HuH-7.5 (cell line): Measurements from ENCODE around the gene SERPINF2.
A peak's percentile ranks its signal among the peaks of the same experiment; 100 is the strongest.
"Not testable (repeated sequence)": the region's sequence is repeated elsewhere in the genome, so short reads cannot be mapped to it uniquely, and the experiment has no call there.

Source experiments
- DNase-seq: peaks from one replicate; pipeline ENCODE4 v3.0.0; 2011; ENCODE audit warnings: low spot score

The SERPINF2 gene

DNA sequence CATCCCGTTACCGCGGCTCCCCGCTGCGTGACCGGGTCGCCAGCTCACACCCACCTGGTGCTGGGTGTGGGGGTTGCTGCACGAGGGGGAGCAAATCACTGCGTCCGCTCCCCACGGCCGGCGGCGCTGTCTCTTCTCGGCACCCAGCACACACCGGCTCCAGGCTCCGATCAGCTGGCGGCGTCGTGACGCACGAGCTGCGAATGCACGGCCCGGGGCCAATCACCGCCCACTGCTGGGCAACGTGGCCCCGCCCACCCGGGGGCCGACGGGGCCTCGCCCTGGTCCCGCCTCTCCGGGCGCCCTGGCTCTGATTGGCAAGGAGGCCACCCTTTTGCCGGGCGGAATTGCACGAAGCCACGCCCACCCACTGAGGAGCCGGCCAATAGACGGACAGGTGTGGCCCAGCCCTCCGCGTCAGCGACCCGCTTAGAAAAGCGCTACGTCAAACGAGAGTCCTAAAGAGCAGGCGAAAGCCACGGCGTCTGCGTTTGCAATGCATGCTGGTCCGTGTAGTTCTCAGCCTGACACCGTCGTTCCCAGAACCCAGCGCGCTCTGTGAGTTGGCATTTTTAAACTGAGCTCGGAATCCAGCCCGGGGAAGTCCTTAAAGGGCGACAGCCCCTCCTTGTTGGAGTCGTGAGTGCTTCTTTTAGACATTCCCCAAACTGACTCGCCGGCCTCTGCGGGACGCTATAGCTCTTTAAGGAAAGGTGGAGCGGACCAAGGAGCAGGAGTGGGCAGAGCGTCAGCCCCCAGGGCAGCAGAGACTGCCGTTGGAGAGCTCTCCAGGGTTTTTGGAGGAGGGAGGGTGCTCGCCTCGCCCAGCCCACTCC is 26.4 kb upstream of the SERPINF2 start:
- peak; percentile 95 for DNase-seq

DNA sequence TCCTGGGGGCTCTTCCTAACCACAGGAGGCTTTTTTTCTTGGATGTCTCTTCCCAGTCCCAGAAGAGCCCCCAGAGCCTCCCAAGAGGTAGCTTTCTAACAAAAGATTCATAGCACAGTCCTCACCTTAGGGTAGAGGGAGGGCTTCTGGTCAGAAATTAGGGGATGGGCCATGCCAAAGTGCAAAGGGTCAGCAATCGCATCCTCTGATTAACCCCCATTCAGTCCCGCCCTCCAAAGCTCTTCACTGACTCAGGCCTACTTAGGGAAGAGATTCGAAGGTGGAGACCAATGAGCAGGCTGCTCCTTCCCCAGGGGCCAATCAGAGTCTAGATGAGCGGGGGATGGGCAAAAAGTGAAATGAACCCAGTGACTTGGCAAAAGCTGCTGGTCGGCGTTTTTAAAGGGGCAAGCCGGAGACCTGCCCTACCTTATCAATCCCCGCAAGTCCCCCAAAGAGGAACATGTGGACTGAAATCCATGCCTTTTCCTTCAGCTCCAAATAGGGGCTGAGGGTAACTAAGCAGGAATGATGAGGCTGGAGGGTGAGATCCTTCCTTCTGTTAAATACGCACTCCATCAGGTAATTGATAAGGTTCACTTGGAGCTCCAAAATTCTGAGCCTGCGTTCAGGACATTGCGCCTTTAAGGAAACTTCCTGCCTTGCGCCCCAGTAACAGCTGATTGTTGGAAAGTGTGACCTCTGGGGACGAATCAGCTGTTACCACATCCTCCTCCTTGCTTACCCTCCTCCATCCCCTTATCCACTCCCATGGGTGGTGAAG is 25.6 kb upstream of the SERPINF2 start:
- peak; percentile 97 for DNase-seq

DNA sequence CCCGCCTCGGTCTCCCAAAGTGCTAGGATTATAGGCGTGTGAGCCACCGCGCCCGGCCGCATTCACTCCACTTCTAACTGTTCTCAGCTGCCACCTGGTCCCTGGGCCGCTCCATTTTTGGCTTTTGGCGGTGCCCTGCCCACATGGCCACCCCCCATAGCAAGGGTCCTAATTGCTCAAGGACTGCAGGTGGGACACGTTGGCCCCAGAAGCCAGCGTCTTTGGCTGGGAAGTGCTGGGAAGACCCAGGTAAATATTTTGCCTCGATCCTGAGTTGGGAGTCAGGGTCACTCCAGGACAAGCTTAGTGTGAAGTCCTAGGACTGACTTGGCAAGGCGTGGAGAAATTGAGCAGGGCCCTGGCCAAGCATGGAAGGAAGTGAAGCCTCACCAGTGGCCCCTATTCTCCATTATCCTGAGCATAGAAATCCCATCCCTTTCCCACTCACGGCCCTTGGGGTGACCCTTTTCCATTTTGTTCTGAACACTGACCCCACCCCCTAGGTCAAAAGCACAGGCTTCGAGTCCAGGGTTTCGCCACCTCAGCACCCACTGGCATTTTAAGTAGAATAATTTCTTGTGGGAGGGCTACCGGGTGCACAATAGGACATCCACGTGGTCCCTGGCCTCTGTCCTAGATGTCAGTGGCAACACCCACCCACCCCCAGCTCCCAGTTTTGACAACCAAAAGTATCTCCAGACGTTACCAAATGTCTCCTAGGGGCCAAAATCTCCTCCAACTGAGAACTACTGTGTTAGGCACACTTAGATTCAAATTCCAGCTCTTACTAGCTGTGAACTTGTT is 24.1 kb upstream of the SERPINF2 start:
- DNase-seq, result no peak

DNA sequence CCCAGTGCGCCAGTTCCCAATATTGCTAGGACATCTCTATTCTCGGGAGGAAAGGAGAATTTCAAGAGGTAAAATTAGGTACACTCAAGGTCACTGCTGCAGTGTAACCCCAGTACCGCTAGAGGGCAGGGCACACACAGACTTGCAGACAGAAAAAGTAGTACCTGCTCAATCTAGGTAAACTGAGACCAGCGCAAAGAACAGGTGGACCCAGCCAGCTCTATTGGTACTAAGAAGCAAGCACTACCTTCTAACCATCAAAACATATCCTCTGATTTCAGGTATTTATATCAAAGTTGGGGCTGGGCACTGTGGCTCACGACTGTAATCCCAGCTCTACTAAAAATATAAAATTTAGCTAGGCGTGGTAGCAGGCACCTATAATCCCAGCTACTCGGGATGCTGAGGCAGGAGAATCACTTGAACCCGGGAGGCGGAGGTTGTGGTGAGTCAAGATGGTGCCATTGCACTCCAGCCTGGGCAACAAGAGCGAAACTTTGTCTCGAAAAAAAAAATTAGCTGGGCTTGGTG is 21.8 kb upstream of the SERPINF2 start:
- peak; percentile 49 for DNase-seq

DNA sequence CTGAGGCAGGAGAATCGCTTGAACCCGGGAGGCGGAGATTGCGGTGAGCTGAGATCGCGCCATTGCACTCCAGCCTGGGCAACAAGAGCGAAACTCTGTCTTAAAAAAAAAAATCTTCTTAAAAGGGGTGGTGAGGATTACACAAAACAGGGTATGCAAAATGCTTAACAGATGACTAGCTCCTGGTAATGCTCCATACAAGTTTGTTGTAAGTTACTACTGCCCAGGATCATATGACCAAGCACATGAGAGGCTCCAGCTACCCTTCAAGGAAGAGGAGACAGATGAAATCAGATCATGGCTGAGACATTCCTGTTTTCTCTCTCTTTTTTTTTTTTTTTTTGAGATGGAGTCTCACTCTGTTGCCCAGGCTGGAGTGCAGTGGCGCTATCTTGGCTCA is 20.6 kb upstream of the SERPINF2 start:
- not testable (repeated sequence) for DNase-seq

DNA sequence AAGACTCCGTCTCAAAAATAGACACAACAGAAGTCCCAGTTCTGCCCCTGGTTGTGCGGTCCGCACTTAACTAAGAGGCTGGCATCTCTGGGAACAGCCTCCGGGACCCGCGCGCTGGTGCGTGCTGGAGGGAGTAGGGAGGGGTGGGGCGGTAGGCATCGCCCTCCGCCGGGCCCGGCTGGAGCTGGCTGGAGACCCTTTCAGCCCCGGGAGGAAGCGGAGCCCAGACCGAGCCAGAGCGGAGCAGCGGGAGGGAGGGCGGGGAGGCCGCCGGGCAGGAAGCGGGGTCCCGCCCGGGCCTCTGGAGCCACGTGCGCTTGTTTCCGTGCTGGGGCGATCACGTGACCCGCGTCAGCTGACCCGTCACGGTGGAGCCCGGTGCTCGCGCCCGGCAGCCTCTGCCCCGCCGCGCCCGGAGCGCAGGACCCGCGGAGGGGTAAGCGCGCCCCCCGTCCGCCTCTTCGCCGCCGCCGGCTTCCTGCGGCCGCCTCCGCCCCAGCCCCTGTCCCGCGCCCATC is 18.3 kb upstream of the SERPINF2 start, which contains the start of gene WDR81:
Gene WDR81 (plus strand): TSS at position 354 of the 518 bp plus-strand sequence. CDS start 256 bp downstream, outside the sequence.
- peak; percentile 82 for DNase-seq

DNA sequence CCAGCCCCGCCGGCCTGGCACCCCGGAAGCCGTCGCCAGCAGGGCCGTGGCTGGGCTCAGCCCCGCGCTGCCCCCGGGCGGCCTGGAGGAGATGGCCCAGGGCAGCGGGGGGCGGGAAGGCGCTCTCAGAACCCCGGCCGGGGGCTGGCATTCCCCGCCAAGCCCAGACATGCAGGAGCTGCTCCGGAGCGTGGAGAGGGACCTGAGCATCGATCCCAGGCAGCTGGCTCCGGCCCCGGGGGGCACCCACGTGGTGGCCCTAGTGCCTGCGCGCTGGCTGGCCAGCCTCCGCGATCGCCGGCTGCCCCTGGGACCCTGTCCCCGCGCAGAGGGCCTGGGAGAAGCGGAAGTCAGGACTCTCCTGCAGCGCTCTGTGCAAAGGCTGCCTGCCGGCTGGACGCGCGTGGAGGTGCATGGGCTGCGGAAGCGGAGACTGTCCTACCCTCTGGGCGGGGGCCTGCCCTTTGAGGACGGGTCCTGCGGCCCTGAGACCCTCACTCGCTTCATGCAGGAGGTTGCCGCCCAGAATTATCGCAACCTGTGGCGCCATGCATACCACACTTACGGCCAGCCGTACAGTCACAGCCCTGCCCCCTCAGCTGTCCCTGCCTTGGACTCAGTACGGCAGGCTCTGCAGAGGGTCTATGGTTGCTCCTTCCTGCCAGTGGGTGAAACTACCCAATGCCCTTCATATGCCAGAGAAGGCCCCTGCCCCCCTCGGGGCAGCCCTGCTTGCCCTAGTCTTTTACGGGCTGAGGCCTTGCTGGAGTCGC is 17.6 kb upstream of the SERPINF2 start:
- peak; percentile 52 for DNase-seq

DNA sequence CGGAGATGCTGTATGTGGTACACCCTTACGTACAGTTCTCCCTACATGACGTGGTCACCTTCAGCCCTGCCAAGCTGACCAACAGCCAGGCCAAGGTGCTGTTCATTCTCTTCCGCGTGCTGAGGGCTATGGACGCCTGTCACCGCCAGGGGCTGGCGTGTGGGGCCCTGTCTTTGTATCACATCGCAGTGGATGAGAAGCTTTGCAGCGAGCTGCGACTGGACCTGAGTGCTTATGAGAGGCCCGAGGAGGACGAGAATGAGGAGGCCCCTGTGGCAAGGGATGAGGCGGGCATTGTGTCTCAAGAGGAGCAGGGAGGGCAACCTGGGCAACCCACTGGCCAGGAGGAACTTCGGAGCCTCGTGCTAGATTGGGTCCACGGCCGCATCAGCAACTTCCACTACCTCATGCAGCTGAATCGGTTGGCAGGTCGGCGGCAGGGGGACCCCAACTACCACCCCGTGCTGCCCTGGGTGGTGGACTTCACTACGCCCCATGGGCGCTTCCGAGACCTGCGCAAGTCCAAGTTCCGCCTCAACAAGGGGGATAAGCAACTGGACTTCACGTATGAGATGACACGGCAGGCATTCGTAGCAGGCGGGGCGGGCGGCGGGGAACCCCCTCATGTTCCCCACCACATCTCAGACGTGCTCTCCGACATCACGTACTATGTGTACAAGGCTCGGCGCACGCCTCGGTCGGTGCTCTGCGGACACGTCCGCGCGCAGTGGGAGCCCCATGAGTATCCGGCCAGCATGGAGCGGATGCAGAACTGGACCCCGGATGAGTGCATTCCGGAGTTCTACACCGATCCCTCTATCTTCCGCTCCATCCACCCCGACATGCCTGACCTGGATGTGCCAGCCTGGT is 16.8 kb upstream of the SERPINF2 start:
- DNase-seq, result no peak

DNA sequence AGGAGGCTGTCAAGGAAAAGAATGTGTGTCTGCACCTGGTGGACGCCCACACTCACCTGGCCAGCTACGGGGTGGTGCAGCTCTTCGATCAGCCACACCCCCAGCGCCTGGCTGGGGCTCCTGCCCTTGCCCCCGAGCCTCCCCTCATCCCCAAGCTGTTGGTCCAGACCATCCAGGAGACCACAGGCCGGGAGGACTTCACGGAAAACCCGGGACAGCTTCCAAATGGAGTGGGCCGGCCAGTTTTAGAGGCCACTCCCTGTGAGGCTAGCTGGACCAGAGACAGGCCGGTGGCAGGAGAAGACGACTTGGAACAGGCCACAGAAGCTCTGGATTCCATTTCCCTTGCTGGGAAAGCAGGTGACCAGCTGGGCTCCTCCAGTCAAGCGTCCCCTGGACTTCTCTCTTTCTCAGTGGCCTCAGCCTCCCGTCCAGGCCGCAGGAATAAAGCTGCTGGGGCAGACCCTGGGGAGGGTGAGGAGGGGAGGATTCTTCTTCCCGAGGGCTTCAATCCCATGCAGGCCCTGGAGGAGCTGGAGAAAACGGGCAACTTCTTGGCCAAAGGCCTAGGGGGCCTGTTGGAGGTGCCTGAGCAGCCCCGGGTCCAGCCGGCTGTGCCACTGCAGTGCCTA is 15.9 kb upstream of the SERPINF2 start:
- no peak for DNase-seq

DNA sequence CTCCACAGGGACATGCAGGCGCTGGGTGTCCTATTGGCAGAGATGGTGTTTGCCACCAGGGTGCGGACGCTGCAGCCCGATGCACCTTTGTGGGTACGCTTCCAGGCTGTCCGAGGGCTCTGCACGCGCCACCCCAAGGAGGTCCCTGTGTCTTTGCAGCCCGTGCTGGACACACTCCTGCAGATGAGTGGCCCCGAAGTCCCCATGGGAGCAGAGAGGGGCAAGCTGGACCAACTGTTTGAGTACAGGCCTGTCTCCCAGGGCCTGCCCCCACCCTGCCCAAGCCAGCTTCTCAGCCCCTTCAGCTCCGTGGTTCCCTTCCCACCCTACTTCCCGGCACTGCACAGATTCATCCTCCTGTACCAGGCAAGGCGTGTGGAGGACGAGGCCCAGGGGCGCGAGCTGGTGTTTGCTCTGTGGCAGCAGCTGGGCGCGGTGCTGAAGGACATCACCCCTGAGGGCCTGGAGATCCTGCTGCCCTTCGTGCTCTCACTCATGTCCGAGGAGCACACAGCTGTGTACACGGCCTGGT is 15.3 kb upstream of the SERPINF2 start:
- DNase-seq, result no peak

DNA sequence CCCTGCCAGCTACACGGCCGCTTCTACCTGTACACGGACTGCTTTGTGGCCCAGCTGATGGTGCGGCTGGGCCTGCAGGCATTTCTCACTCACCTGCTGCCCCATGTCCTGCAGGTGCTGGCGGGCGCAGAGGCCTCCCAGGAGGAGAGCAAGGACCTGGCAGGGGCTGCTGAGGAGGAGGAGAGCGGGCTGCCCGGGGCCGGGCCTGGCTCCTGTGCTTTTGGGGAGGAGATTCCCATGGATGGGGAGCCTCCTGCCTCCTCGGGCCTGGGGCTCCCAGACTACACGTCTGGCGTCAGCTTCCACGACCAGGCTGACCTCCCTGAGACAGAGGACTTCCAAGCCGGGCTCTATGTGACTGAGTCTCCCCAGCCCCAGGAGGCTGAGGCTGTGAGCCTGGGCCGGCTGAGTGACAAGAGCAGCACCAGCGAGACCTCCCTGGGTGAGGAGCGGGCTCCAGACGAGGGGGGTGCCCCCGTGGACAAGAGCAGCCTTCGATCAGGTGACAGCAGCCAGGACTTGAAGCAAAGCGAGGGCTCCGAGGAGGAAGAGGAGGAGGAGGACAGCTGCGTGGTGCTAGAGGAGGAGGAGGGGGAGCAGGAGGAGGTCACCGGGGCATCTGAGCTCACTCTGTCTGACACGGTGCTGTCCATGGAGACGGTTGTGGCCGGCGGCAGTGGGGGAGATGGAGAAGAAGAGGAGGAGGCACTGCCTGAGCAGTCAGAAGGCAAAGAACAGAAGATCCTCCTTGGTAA is 14.6 kb upstream of the SERPINF2 start:
- DNase-seq, result no peak

DNA sequence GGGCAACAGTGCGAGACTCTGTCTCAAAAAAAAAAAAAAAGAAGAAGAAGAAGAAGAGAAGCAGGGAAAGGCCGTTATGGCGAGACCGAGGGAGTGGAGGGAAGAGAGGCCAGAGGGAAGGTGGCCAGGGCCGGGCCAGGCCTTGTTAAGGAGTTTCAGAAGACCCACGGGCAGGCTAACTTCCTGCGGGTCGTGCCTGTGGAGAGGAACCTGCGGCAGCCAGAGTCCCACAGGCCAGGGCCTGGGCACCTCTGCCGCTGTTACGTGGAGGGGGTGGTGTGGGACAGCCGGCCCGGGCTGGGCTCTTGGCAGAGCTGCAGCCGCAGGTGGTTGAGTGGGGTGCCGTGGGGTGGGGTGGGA is 12.7 kb upstream of the SERPINF2 start:
- DNase-seq, result no peak

DNA sequence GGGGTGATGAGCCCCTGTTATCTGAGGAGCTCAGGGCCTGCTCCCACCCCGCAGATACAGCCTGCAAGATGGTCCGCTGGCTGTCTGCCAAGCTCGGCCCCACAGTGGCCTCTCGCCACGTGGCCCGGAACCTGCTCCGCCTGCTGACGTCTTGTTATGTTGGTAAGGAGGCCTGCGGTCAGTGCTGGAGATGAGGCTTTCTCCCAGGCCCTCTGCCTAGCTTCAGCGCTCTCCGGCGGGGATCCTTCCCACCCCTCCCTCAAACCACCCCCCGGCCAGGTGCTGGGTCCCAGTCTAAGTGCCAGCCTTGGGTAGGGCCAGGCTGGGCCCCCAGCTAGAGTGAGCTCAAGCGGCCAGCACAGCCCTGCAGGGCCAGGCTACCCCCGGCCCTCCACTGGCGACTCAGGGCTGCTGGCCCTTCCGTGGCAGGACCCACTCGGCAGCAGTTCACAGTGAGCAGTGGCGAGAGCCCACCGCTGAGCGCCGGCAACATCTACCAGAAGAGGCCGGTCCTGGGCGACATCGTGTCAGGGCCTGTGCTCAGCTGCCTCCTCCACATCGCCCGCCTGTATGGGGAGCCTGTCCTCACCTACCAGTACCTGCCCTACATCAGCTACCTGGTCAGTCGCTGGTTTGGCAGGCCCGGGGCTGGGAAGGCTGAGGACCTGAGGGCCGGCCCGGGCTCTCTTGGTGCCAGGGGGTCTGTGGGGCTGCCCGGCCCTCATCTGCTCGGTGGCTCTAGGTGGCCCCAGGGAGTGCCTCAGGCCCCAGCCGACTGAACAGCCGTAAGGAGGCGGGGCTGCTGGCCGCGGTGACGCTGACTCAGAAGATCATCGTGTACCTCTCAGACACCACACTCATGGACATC is 12.1 kb upstream of the SERPINF2 start:
- DNase-seq, result no peak

DNA sequence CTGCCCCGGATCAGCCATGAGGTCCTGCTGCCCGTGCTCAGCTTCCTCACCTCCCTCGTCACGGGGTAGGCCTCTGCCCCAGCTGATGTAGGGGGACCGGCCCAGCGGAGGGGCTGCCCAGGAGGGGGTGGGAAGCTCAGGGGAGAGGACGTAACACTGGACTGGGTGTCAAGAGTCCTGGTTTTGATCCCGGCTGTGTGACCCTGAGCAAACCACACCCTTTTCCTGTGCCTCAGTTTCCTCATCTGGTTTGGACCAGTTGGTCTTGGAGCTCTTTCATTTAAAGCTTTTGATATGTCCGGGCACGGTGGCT is 11.5 kb upstream of the SERPINF2 start:
- DNase-seq, result no peak

DNA sequence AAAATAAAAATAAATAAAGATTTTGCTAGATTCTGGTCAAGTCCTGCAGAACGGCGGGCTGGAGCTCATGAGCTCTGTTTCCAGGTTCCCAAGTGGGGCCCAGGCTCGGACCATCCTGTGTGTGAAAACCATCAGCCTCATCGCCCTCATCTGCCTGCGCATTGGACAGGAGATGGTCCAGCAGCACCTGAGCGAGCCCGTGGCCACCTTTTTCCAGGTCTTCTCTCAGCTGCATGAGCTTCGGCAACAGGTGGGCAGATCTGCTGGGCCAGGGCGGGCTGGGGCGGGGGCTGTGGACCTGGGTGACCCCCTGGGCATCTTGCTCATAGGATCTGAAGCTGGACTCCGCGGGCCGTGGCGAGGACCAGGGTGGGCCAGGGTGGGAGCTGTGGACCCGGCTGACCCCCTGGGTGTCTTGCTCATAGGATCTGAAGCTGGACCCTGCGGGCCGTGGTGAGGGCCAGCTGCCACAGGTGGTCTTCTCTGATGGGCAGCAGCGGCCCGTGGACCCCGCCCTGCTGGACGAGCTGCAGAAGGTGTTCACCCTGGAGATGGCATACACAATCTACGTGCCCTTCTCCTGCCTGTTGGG is 10.3 kb upstream of the SERPINF2 start:
- no peak for DNase-seq

DNA sequence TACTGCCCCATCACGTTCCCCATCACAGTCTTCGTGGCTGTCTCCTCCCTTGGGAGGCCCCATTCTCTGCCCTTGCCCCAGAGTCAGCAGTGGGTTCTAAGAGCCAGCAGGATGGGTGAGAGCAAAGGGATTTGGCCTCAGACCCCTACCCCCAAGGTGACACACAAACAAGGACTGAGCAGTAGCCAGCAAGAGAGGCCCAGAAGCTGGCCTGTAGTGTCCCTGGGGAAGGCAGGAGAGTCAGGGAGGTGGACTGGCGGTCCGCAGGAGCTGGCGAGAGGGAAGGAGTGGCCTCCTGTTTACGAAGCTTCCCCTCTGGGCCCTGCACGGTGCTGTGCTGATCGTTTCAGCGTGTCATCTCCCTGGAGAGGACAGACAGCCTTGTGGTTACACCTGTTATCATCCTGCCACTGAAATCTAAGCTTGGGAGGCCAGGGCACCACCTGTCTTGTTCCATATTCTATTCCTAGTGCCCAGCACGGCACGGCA is 9.8 kb upstream of the SERPINF2 start:
- no peak for DNase-seq

DNA sequence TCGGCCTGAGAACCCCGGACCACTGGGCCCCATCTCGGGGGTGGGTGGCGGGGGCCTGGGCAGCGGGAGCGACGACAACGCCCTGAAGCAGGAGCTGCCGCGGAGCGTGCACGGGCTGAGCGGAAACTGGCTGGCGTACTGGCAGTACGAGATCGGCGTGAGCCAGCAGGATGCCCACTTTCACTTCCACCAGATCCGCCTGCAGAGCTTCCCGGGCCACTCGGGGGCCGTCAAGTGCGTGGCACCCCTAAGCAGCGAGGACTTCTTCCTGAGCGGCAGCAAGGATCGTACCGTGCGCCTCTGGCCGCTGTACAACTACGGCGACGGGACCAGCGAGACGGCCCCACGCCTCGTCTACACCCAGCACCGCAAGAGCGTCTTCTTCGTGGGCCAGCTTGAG is 8.9 kb upstream of the SERPINF2 start:
- no peak for DNase-seq
